ENCODE measurements around the gene MXRA7.

MXRA7 gene

GRCh38 chr17:76696763-76697701, 13.7 kb downstream of the MXRA7 start:
- no peak overlapping the region for H3K4me3 ChIP-seq (ENCODE audit: low read length)
- no peak for DNase-seq (ENCODE audit: low read depth)
- no peak for TF ChIP-seq CTCF (conservative IDR thresholded peaks at IDR 0.05; ENCODE audit: low read depth, low read length)

- H3K4me3 ChIP-seq (ENCODE audit: low read length) = peak overlapping the region; percentile 1
- no peak for TF ChIP-seq CTCF (conservative IDR thresholded peaks at IDR 0.05; ENCODE audit: low read depth, low read length)
- DNase-seq (ENCODE audit: low read depth) = no peak
These were observed 15.5 kb downstream of the MXRA7 start for GRCh38 chr17:76695059-76695831.

GRCh38 chr17:76691379-76692191, 19.2 kb downstream of the MXRA7 start:
- no peak for TF ChIP-seq CTCF (conservative IDR thresholded peaks at IDR 0.05; ENCODE audit: low read depth, low read length)
- no peak for DNase-seq (ENCODE audit: low read depth)
- no peak overlapping the region for H3K4me3 ChIP-seq (ENCODE audit: low read length)

GRCh38 chr17:76690596-76691280, 20.0 kb downstream of the MXRA7 start:
- DNase-seq (ENCODE audit: low read depth) = no peak
- no peak overlapping the region for H3K4me3 ChIP-seq (ENCODE audit: low read length)
- no peak for TF ChIP-seq CTCF (conservative IDR thresholded peaks at IDR 0.05; ENCODE audit: low read depth, low read length)

DNA sequence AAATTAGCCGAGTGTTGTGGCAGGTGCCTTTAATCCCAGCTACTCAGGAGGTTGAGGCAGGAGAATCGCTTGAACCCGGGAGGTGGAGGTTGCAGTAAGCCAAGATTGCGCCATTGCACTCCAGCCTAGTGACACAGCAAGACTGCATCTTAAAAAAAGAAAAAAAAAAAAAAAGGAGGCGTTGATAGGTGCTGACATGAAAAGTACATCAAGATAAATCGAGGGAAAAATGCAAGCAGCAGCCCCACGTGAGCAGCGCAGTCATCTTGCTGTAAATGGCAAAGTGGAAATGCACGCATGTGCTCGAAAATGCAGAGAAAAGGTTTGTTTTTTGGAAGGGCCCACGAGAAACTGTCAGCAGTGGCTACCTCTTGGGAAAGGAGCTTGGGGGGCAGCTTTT, 20.9 kb downstream of the MXRA7 start:
- TF ChIP-seq CTCF (conservative IDR thresholded peaks at IDR 0.05; ENCODE audit: low read depth, low read length) = no peak
- H3K4me3 ChIP-seq (ENCODE audit: low read length) = no peak overlapping the region
- no peak for DNase-seq (ENCODE audit: low read depth)

DNA sequence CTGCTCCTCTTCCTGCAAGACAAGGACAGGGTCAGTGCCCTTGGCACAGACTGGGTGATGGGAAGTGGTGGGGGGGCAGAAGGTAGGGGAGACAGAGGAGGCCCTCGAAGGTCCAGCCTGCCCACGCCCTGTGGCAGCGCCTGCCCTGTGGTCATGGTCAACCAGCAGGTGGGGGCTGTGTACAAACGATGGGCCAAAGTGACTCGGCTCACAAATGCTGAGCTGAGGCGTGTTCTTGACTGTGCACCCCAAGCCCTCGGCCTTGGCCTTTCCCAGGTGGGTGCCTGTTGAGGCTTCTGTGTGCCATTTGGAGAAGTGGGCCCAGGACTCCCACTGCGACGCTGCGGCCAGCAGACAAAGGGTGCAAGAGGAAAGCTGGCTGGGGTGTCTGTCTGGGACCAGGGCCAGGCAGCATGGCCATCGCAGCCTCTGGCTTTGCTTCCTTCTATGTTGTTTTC, 22.6 kb downstream of the MXRA7 start:
- peak; percentile 21 for TF ChIP-seq CTCF (conservative IDR thresholded peaks at IDR 0.05; ENCODE audit: low read depth, low read length)
- H3K4me3 ChIP-seq (ENCODE audit: low read length) = no peak overlapping the region
- DNase-seq (ENCODE audit: low read depth) = no peak
